Stomach (tissue), 19 donors: Measurements from ENCODE around the gene HSPBP1. TPM values are rescaled to one million over a fixed set of nuclear protein-coding genes. Genes with fewer than 3 reads are reported as not detected.
"Not testable (repeated sequence)": the region's sequence is repeated elsewhere in the genome, so short reads cannot be mapped to it uniquely, and the experiment has no call there.

Source experiments
- DNase-seq, 2 donors: peaks; one replicate each; pipeline versions ENCODE4 v3.0.0 to v3.0.0-alpha.2; 2013 to 2019
- H3K27ac ChIP-seq, 5 donors: fragments of 200-600 bp in 4 of 5; sonication (generic) in 4 of 5; one replicate each; pipeline ENCODE4 v1.5.1; 2013 to 2019; ENCODE audit warnings: mild to moderate bottlenecking in 1 of 5, moderate library complexity in 1 of 5
- H3K27me3 ChIP-seq, 3 donors: fragments of 200-600 bp; sonication (generic); one replicate each; pipeline ENCODE4 v1.5.1; 2017 to 2019; ENCODE audit warnings: mixed run types in 1 of 3
- H3K36me3 ChIP-seq, 4 donors: fragments of 200-600 bp; sonication (generic); 1 replicate in 3 of 4; 2 replicates in 1 of 4; pipeline ENCODE4 v1.5.1; 2016 to 2019
- H3K4me1 ChIP-seq, 4 donors: fragments of 200-600 bp; sonication (generic); one replicate each; pipeline ENCODE4 v1.5.1; 2016 to 2019
- H3K4me3 ChIP-seq, 4 donors: fragments of 200-600 bp; sonication (generic) in 3 of 4; one replicate each; pipeline ENCODE4 v1.5.1; 2016 to 2019; ENCODE audit warnings: mild to moderate bottlenecking in 1 of 4
- H3K9me3 ChIP-seq, 4 donors: fragments of 200-600 bp; sonication (generic); one replicate each; pipeline ENCODE4 v1.5.1; 2016 to 2019
- CTCF ChIP-seq, 7 experiments: fragments of 450-650 bp in 4 of 7; fragments of 200-600 bp in 3 of 7; sonication (generic) in 3 of 7; IDR thresholded peaks; one replicate each; pipeline ENCODE4 v1.5.1; 2016 to 2019; ENCODE audit warnings: antibody characterized with exemption in 7 of 7, control low read depth in 2 of 7, mild to moderate bottlenecking in 1 of 7
- EP300 ChIP-seq: sonication (generic); formaldehyde crosslinking; IDR thresholded peaks from one replicate; pipeline ENCODE4 v1.6.1; 2017; ENCODE audit warnings: antibody characterized with exemption
- POLR2A ChIP-seq, 4 donors: fragments of 450-650 bp; IDR thresholded peaks; one replicate each; pipeline ENCODE4 v1.6.1; 2016; ENCODE audit warnings: antibody characterized with exemption in 4 of 4, control low read depth in 2 of 4, mild to moderate bottlenecking in 1 of 4, moderate library complexity in 1 of 4
- POLR2AphosphoS5 ChIP-seq, 3 donors: sonication (generic); formaldehyde crosslinking; IDR thresholded peaks; one replicate each; pipeline ENCODE4 v1.6.1; 2016; ENCODE audit warnings: antibody characterized with exemption in 3 of 3
- whole genome bisulfite sequencing, 5 donors: extraction: QIAGEN DNeasy Blood & Tissue Kit in 3 of 5; methylation state at CpG; one replicate each; pipeline versions ENCODE4 v1.1.5 to v1.1.7; 2013 to 2018; 5-methylcytosine and 5-hydroxymethylcytosine counted together
- intact Hi-C: fragments of 100-400 bp; cut with DNase I; formaldehyde crosslinking; loops from one replicate; pipeline ENCODE4 v1.15.1; 2023; ENCODE audit warnings: low total_unique reads
- long read RNA-seq, 10 donors: transcript quantifications; one replicate each; lab custom pipeline, GENCODE V29; 2026
- polyA plus RNA-seq, 3 donors: library from polyadenylated mRNA; stranded (reverse); fragments of 200-250 nt; gene quantifications; one replicate each; pipeline ENCODE4 v1.2.3, GENCODE V29; 2013
- total RNA-seq, 5 donors: library from RNA; depleted of rRNA; stranded (reverse); fragments of >200 nt; gene quantifications; one replicate each; pipeline versions ENCODE4 v1.1.0 to v1.2.3, GENCODE V29; 2014 to 2016
- donor health status: healthy with polysubstance abuse.
- donor health status: Bipolar disorder and iron deficiency.
- donor health status: healthy.

The HSPBP1 gene
- total RNA-seq (10 to 100 TPM in 3 of 5 donors, 1 to 10 TPM in 2; 5.3 to 69.2 (median 14.9) TPM), polyA plus RNA-seq (10 to 100 TPM; 27.5 to 40.2 (median 32.6) TPM)
- long read RNA-seq, donor 1, partial matches to known transcripts, result 0 of 3 reads
- long read RNA-seq, donor 1, other reads (novel, unspliced or antisense), result 0 of 3 reads
- long read RNA-seq, donor 2, transcript HSPBP1-202 (8 exons, 1,572 nt), result major isoform, 8 of 9 reads
- long read RNA-seq, donor 2, partial matches to known transcripts, result 0 of 9 reads
- long read RNA-seq, donor 2, other reads (novel, unspliced or antisense), result 0 of 9 reads
- long read RNA-seq, donor 3, transcript HSPBP1-202 (8 exons, 1,572 nt), result major isoform, 6 of 6 reads
- long read RNA-seq, donor 3, partial matches to known transcripts, result 0 of 6 reads
- long read RNA-seq, donor 3, other reads (novel, unspliced or antisense), result 0 of 6 reads
- long read RNA-seq, donor 4, result 0 reads
- long read RNA-seq, donor 5, partial matches to known transcripts, result 0 of 5 reads
- long read RNA-seq, donor 5, other reads (novel, unspliced or antisense), result 0 of 5 reads
- long read RNA-seq, donor 6, transcript HSPBP1-202 (8 exons, 1,572 nt), result major isoform, 11 of 20 reads
- long read RNA-seq, donor 6, partial matches to known transcripts, result 5 of 20 reads
- long read RNA-seq, donor 6, other reads (novel, unspliced or antisense), result 0 of 20 reads
- long read RNA-seq, donor 7, partial matches to known transcripts, result 0 of 4 reads
- long read RNA-seq, donor 7, other reads (novel, unspliced or antisense), result 0 of 4 reads
- long read RNA-seq, donor 8, transcript HSPBP1-202 (8 exons, 1,572 nt), result major isoform, 6 of 7 reads
- long read RNA-seq, donor 8, partial matches to known transcripts, result 0 of 7 reads
- long read RNA-seq, donor 8, other reads (novel, unspliced or antisense), result 0 of 7 reads
- long read RNA-seq, donor 9, partial matches to known transcripts, result 0 of 3 reads
- long read RNA-seq, donor 9, other reads (novel, unspliced or antisense), result 0 of 3 reads
- long read RNA-seq, donor 10, partial matches to known transcripts, result 0 of 2 reads
- long read RNA-seq, donor 10, other reads (novel, unspliced or antisense), result 0 of 2 reads

DNA sequence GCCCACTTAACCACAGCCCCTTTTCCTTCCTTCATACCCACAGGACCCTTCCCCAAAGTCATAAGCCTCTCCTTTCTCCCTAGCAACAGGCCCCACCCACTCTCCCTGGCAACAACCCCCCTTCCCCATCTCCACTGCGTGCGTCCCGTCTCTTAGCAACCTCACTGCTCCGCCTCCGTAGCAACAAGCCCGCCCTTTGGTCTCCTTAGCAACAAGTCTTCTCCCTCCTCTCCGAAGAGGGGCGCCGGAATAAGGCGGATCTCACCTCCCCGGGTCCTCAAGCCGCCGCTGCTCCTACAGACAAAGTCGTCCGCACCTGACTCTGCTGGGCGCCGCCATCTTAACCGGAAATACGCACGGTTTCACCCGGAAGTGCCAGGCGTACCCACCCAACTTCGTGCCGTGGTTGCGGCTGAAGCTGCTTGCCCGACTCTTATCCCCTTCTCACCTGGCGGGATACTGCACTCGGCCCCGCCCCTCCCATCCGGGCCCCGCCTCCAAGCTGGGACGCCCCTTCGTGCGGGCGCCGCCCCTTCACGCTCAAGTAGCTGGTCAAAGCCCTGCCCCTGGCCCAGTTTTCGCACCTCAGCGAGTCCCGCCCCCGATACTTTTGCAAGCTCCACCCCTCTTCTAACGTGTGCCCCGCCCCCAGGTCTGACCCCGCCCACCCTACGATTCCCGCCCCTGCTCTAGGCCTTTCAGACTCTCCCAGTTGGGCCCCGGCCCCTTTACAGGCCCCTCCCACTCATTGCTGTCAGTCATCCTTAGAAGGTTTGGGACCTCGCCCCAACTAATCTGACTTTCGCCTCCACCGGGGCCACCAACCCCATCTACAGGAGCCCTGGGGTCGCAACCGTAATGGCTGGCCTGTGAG lies at the start of gene HSPBP1:
TSS of gene HSPBP1 (minus strand) at position 341 of the 874 bp plus-strand sequence. CDS start 502 bp downstream, outside the sequence.
- peak within 1 kb of the TSS; percentile 73 to 86 (median 84) for H3K4me3 ChIP-seq
- WGBS, 5 donors, result 3 to 4% (median 3%) methylated on average over 43 to 52 of the region's 52 CpGs
- peaks cover 14 to 50% (median 27%) of the 10 kb centered on the region in 4 donors for H3K4me1 ChIP-seq
- peak; percentile 32 to 89 (median 50) for TF ChIP-seq POLR2AphosphoS5 (IDR thresholded peaks at IDR 0.05)
- no peak for TF ChIP-seq POLR2A (IDR thresholded peaks at IDR 0.05)
- peak in 1 of 7 experiments; percentile 10 for TF ChIP-seq CTCF (IDR thresholded peaks at IDR 0.05)
- no peaks in the 10 kb centered on the region for H3K9me3 ChIP-seq
- peaks cover 6 to 32% (median 28%) of the 10 kb centered on the region in 4 donors for H3K36me3 ChIP-seq
- intact Hi-C loops, result loop anchor here (10.0 kb wide), 1 partner anchor 215 kb away; no protein-coding TSS in a partner anchor
- H3K27me3 ChIP-seq, result peaks cover 0 to 28% (median 10%) of the 10 kb centered on the region in 3 donors
- H3K27ac ChIP-seq, result peak within 1 kb of the TSS; percentile 69 to 89 (median 78)
- DNase-seq, result peak; percentile 97 to 99

DNA sequence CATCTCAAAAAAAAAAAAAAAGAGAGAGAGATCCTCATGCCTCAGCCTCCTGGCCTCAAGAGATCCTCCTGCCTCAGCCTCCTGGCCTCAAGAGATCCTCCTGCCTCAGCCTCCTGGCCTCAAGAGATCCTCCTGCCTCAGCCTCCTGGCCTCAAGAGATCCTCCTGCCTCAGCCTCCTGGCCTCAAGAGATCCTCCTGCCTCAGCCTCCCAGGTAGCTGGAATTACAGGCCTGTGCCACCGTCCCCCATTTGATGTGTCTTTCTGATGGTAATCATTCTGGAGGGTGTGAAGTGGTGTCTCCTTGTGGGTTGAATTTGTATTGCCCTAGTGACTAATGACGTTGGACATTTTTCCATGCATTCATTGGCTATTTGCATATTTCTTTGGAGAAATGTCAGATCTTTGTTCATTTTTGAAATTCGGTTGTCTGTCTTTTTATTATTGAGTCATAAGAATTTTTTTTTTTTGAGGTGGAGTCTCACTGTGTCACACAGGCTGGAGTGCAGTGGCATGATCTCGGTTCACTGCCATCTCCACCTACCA lies 48.9 kb upstream of the HSPBP1 start:
- H3K4me3 ChIP-seq, H3K4me1 ChIP-seq, H3K27ac ChIP-seq, H3K9me3 ChIP-seq, intact Hi-C loops, H3K36me3 ChIP-seq: not testable (repeated sequence)
- DNase-seq, result peak in 1 of 2 donors; percentile 3
- H3K27me3 ChIP-seq, result peaks cover 0 to 15% (median 0%) of the 10 kb centered on the region in 3 donors
- 75 to 88% (median 79%) methylated on average over 4 of the region's 4 CpGs for WGBS, 5 donors

GRCh38 chr19:55325172-55325571 lies 45.3 kb upstream of the HSPBP1 start, which contains the start of gene TMEM150B:
Gene TMEM150B, minus strand, starts transcription at chr19:55325341. Its CDS starts 4,305 bp downstream, at chr19:55321036.
- H3K4me3 ChIP-seq, result no peak within 1 kb of the TSS
- peak in 1 of 2 donors; percentile 12 for DNase-seq
- TF ChIP-seq POLR2AphosphoS5 (IDR thresholded peaks at IDR 0.05), result no peak
- TF ChIP-seq CTCF (IDR thresholded peaks at IDR 0.05), result no peak
- peaks cover 0 to 23% (median 1%) of the 10 kb centered on the region in 3 donors for H3K27me3 ChIP-seq
- peaks cover 0 to 20% (median 0%) of the 10 kb centered on the region in 4 donors for H3K4me1 ChIP-seq
- H3K27ac ChIP-seq, result peak within 1 kb of the TSS in 2 of 5 donors; percentile 20 to 51
- WGBS, 5 donors, result 71 to 84% (median 78%) methylated on average over 12 to 14 of the region's 14 CpGs
- intact Hi-C loops, result no loop called here
- no peaks in the 10 kb centered on the region for H3K9me3 ChIP-seq
- H3K36me3 ChIP-seq, result no peaks in the 10 kb centered on the region

DNA sequence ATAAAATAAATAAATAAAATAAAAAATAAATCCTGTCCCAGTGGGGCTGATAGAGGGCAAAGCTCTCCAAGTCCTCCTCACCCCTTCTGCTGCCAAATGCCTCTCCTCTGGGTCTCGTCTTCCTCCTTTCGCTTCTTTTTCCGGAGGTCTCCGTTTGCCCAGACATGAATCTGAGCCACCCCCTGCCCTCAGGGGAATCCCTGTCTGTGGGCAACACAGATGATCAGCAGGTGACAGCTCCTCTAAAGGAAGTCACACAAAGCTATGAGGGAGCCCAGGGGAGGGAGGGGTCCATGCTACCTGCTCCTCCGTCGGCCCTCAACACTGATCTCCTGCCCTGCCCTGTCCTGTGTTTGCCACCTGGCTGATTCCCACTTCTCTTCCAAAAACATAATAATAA lies 44.8 kb upstream of the HSPBP1 start:
- H3K36me3 ChIP-seq, result no peaks in the 10 kb centered on the region
- TF ChIP-seq POLR2AphosphoS5 (IDR thresholded peaks at IDR 0.05) (no peak), CTCF (IDR thresholded peaks at IDR 0.05) (no peak), POLR2A (IDR thresholded peaks at IDR 0.05) (no peak), EP300 (no peak)
- peak overlapping the region in 1 of 5 donors; percentile 51 for H3K27ac ChIP-seq
- no peaks in the 10 kb centered on the region for H3K9me3 ChIP-seq
- peaks cover 0 to 25% (median 3%) of the 10 kb centered on the region in 3 donors for H3K27me3 ChIP-seq
- 77 to 90% (median 84%) methylated on average over 6 of the region's 6 CpGs for WGBS, 5 donors
- intact Hi-C loops, result no loop called here
- H3K4me3 ChIP-seq, result no peak overlapping the region
- H3K4me1 ChIP-seq, result peaks cover 0 to 20% (median 0%) of the 10 kb centered on the region in 4 donors
- DNase-seq, result peak in 1 of 2 donors; percentile 1
